C4-2B (cell line): ENCODE data around the gene NPY4R.
"Not testable (repeated sequence)": the region's sequence is repeated elsewhere in the genome, so short reads cannot be mapped to it uniquely, and the experiment has no call there.

ENCODE experiments used
- ZFX ChIP-seq: fragments of 450-650 bp; IDR thresholded peaks from 2 replicates; pipeline ENCODE4 v1.6.1; 2017
- TF ChIP-seq, protein P1 (sequence below): fragments of 450-650 bp; conservative IDR thresholded peaks from 2 replicates; pipeline ENCODE4 v1.5.1; 2017; ENCODE audit warnings: mild to moderate bottlenecking

DNA sequence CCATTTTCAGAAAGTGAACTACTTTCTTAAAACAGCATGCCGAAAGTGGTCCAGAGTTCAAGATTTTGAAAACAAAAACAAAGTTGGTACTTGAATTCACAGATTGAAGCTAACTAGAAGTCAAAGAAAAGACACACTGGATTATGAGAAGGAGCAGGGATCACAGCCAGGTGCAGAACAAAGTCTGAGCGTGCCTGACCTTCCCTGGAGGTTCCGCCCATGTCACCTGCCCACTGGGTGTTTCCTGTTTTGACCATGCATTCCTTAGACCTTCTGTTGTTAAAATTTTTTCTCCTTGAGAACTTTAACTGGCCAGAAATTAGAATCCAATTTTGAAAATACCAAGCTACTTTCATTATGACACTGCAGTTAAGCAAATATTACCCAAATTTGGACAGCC is 34.2 kb upstream of the NPY4R start:
- TF ChIP-seq, protein P1, sequence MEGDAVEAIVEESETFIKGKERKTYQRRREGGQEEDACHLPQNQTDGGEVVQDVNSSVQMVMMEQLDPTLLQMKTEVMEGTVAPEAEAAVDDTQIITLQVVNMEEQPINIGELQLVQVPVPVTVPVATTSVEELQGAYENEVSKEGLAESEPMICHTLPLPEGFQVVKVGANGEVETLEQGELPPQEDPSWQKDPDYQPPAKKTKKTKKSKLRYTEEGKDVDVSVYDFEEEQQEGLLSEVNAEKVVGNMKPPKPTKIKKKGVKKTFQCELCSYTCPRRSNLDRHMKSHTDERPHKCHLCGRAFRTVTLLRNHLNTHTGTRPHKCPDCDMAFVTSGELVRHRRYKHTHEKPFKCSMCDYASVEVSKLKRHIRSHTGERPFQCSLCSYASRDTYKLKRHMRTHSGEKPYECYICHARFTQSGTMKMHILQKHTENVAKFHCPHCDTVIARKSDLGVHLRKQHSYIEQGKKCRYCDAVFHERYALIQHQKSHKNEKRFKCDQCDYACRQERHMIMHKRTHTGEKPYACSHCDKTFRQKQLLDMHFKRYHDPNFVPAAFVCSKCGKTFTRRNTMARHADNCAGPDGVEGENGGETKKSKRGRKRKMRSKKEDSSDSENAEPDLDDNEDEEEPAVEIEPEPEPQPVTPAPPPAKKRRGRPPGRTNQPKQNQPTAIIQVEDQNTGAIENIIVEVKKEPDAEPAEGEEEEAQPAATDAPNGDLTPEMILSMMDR = not testable (repeated sequence)
- not testable (repeated sequence) for TF ChIP-seq ZFX
